NCI-H1105 (cell line): ENCODE results near the gene PPP3CB.
"Not testable (repeated sequence)": the region's sequence is repeated elsewhere in the genome, so short reads cannot be mapped to it uniquely, and the experiment has no call there.

Experiments
- DNase-seq: peaks from one replicate; lab custom pipeline; 2025; lab: John Stamatoyannopoulos, UW

Gene PPP3CB

DNA sequence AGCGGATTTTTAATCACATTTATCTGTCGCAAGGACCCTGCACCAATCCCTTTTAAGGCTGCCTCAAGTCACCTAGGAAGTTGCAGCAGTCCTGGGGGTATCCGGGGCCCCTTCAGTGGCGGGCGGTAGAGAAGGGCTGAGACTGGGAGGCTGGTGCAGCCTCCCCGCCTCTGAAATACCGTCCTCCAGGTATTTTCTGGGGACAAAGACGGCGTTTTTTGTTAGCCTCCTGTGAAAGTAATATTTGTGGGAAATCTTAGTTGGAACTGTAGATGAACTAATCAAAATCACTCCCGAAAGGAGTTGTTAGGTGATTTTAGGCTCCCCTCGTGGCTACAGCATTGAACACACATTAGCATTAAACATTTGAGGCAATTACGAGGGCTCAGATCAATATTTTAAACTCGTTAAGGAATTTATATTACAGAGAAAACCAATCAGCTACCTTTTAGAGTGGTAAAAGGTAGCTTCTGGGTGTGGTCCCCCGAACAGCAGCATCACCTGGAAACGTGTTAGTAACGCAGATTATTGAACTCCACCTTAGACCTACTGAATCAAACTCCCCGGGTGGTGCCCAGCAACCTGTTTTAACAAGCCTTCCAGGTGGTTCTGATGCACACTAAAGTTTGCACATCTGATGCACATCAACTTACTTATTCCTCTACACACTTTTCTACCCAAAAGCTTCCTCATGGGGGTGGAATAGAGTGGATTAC, 81.4 kb downstream of the PPP3CB start:
- no peak for DNase-seq

DNA sequence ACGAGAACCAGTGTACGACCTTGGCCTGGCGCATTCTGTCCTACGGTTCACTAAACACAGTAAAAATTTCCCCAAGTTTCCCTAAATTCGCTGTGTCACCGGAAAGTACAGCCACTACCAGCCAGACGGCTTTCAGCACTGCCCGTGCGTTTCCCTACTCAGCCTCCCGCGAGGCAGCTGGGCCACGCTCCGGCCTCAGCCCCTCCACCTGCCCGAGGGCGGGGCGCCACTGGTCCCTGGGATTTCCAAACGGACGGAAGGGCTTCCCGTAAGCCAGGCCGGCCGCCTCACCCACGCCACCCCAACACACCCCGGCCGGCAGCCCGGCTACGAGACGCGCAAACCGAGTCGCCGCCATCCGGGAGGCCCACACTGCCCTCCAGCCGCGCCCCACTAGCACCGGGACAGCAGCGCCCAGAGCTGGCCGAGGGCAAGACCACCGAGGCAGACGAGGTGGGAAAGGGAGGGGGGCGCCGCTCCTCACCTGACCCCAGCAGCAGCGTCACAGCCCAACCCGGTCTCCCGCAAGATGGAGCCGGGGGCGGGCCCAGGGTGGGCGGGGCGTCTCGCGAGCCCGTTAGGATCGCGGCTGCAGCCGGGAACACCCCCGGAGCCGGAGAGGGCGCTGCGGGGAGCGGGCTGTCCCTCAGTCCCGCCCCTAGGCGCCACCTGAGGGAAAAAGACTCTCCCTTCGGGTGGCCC, 82.1 kb downstream of the PPP3CB start, which contains the start of gene ANXA7:
Gene ANXA7, minus strand, starts transcription at position 531 of the 702 bp plus-strand sequence. CDS start 13,202 bp downstream, outside the sequence.
- peak; percentile 76 for DNase-seq

DNA sequence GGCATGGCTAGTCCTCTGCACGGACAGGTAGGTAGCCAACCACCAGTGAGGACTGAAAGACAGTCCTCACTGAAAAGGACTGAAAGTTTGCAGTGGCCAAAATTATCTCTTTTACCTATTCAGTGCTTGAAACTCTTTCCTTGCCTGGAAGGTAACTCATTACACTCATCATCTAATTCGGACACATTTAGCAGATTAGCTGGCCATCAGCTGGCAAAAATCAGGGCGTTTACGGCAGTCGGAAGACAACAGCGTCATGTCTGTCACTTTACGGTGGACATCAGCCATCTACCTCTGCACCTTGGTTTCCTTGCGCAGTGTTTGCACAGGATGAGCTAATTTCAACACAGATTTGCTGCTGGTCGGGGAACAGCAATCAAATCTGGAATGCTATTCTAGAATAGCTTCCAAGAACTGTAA, 82.7 kb downstream of the PPP3CB start:
- no peak for DNase-seq

DNA sequence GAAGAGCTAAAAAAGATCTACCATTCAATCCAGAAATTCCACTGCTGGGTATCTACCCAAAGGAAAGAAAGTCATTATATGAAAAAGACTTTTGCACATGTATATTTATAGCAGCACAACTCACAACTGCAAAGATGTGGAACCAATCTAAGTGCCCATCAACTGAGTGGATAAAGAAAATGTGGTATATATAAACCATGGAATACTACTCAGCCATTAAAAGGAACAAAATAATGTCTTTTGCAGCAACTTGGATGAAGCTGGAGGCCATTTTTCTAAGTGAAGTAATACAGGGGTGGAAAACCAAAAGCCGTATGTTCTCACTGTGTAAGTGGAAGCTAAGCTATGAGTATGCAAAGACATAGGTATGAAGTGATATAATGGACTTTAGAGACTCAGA, 84.9 kb downstream of the PPP3CB start:
- no peak for DNase-seq

DNA sequence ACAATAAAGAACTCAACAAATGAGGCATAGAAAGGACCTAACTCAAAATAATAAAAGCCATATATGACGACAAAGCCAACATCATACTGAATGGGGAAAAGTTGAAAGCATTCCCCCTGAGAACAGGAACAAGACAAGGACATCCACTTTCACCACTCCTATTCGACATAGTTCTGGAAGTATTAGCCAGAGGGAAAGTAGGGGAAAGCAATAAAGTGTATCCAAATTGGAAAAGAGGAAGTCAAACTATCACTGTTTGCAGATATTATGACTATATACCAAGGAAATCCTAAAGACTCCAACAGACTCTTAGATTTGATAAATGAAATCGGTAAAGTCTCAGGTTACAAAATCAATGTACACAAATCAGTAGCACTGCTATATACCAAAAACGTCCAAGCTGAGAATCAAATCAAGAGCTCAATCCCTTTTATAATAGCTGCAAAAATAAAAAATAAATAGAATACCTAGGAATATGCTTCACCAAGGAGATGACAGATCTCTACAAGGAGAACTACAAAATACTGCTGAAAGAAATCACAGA, 86.8 kb downstream of the PPP3CB start:
- no peak for DNase-seq

DNA sequence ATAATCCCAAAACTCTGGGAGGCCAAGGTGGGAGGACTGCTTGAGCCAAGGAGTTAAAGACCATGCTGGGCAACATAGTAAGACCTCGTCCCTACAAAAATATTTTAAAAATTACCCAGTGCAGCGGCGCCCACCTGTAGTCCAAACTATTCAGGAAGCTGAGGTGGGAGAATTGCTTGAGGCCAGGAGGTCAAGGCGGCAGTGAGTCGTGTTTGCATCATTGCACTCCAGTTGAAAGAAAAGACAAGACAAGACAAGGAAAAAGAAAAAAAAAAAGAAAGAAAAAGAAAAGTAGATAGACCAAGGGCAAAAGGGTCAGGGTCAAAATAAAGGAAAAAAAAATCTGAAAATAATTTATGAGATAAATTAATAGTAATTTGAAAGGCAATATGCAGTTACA, 87.8 kb downstream of the PPP3CB start:
- DNase-seq: no peak

DNA sequence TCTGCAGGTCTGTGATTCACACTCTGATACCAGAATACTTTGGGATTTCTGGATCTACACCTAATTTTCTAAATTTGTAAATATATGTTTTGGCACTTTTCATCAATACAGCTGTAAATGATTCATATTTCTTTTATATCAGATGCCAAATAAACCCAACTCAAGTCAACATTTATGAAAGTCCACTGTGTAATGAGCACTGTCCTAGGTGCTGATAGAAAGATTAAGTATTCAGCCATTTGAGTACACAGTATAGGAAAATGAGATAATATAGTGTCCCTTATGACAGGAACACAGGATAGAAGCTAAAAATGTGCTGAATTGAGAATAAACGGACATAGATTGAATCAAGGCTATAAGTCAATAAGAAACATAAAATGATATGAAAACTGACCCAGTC, 88.3 kb downstream of the PPP3CB start:
- DNase-seq: no peak

DNA sequence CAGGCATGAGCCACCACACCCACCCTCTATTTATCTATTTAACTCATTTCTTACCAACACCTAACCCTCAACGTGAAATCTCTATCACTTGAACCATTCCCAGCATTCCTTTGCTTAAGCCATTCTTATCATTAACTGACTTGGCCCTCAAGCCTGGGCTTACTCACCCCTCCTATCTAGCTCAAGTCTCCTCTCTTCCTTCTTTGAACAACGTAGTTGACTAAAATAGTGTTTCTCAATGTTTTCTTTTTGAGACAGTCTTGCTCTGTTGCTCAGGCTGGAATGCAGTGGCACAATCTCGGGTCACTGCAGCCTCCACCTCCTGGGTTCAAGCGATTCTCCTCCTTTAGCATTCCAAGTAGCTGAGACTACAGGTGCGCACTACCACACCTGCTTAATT, 89.0 kb downstream of the PPP3CB start:
- DNase-seq: no peak

DNA sequence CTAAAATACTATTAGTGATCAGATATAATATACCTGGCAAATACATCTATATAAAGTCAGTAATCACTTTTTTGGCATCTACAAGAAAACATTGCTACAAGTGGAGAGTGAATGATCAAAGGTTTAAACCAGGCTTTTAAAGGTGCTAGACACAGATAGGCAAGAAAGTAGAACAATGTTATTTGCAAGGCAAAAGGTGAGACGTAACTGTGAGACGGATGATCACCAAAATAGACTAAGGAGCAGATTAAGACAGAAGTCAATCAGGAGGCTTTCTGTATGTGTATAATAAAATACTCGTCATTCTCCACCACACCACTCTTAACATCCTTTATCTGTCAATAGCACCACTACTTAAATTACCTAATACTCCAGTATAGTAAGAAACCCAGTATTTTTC, 90.3 kb downstream of the PPP3CB start:
- DNase-seq: no peak

DNA sequence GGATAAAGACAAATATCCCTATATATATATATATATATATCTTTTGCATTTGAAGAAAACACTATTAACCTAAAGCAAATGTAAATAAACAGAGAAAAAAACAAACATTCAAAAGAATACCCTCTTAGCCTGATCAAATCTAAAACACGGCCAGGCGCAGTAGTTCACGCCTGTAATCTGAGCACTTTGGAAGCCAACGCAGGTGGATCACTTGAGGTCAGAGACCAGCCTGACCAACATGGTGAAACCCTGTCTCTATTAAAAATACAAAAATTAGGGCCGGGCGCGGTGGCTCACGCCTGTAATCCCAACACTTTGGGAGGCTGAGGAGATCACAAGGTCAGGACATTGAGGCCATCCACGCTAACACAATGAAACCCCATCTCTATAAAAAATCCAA, 91.1 kb downstream of the PPP3CB start:
- no peak for DNase-seq

DNA sequence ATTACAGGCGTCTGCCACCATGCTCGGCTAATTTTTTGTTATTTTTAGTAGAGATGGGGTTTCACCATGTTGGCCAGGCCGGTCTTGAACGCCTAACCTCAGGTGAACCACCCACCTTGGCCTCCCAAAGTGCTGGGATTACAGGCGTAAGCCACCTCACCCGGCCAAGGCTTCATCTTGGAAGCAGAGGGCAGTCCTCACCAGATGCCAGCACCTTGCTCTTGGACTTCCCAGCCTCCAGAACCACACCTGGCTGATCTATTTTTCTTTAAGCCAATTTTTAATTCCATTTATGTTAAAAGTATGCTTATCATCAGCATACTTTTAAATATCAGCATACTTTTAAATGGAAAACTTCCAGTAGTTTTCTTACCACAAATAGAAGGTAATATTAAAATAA, 94.2 kb downstream of the PPP3CB start:
- no peak for DNase-seq

DNA sequence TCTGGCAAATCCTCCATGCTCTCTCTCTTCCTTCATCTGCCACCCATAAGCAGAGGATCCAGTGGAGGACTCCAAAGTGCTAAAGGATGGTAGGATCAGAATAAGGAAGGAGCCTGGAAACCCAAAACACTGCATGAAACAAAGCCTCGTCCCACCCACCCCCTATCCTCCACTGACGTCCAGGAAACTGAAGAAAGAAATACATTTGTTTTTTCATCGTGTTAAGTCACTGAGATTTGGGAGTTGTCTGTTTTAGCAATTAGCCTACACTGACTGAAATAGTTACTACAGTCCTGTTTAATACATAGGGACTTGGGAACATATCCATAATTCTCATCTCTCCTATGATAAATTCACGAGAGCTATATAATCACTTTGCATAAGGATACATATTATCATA, 96.8 kb downstream of the PPP3CB start:
- no peak for DNase-seq

DNA sequence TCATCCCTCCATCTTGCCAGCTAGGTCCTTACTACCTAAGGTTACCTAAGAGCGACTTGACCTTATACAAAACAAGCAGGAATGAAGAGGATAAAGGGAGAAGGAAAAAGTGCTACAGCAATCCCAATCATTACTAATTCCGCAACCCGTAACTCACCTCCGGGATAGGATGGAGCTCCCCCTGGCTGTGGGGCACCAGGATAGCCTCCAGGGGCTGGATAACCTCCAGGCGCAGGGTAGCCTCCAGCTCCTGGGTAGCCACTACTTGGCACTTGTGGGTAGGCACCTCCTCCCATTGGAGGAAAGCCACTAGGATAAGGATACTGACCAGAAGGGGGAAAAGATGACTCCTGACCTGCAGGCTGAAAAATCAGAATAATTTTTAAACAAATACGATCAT, 97.8 kb downstream of the PPP3CB start:
- no peak for DNase-seq

DNA sequence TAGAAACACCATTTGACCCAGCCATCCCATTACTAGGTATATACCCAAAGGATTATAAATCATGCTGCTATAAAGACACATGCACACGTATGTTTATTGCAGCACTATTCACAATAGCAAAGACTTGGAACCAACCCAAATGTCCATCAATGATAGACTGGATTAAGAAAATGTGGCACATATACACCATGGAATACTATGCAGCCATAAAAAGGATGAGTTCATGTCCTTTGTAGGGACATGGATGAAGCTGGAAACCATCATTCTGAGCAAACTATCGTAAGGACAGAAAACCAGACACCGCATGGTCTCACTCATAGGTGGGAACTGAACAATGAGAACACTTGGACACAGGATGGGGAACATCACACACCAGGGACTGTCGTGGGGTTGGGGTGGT, 101.5 kb downstream of the PPP3CB start:
- not testable (repeated sequence) for DNase-seq

DNA sequence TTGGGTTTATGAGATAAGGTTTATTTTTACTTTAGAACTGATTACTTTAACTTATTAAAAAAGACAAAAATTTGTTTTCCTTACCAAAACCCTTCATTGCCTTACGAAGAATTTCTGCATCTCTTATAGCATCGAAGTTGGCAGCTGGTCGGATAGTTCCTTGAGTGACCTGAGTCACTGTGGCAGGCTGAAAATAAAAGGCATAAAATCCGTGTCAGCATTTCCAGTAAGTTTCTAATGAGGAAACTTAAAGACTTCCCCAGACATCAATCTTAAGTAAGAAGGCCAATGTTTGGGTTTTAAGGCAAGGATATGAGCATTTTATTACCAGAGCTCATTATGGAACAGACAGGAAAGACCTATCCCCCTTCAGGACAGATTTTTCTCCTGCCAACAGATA, 107.6 kb downstream of the PPP3CB start:
- DNase-seq: no peak

DNA sequence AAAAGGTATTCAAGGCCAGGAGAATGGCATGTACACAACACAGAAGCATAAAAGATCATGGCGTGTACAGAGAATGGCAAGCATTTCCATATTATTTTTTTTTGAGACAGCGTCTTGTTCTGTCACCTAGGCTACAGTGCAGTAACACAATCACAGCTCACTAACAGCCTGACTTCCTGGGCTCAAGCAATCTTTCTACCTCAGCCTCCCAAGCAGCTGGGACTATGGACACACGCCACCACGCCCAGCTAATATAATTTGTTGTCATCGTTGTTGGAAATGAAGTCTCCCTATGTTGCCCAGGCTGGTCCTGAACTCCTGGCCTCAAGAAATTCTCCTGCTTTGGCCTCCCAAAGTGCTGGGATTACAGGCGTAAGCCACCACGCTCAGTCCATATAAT, 109.2 kb downstream of the PPP3CB start:
- DNase-seq: no peak
